Heart left ventricle (tissue), 13 donors: ENCODE results near the gene OR5AU1.

Experiments used
- CTCF ChIP-seq, 12 donors: fragments of 200-600 bp; sonication (generic) in 4 of 12; IDR thresholded peaks; one replicate each; pipeline versions ENCODE4 v1.5.0 to v1.8.0; 2018 to 2022; ENCODE audit warnings: antibody characterized with exemption in 12 of 12, mild to moderate bottlenecking in 5 of 12
- POLR2A ChIP-seq, 2 donors: fragments of 450-650 bp; IDR thresholded peaks; one replicate each; pipeline ENCODE4 v1.6.1; 2017; ENCODE audit warnings: antibody characterized with exemption in 2 of 2, mild to moderate bottlenecking in 2 of 2, moderate library complexity in 2 of 2
- donor health status: ischemic (EF 13 %, LVEDD 7.1; RV severe dilation, severe dysfunction).
- donor health status: DM: no; HTN: yes; CAD: no.
- donor health status: DM: no; HTN: no; CAD: no.
- donor health status: ischemic (EF 25% LVEDD 6.9; RV normal size, moderate dysfunction).
- donor health status: ischemic (EF 25% LVEDD 5.7; RV mildly dilated, moderate dysfunction).
- donor health status: ischemic (EF 35%, LVEDD 5.7; RV mildly dilated, moderate dysfunction).
- donor health status: nonischemic (EF 11% LVEDD 7.7; RV severe dilation, severe dysfunction).
- donor health status: DM: yes; HTN: yes; CAD: no.
- donor health status: PGD.
- donor health status: ischemic (EF 29% LVEDD 5.4; RV normal size, mild dysfunction).
- donor health status: nonischemic (EF 23%, LVEDD 6.1; RV moderate dilation, normal function).

- TF ChIP-seq POLR2A (IDR thresholded peaks at IDR 0.05) (no peak), CTCF (IDR thresholded peaks at IDR 0.05) (no peak)
These were observed 32.4 kb downstream of the OR5AU1 start for GRCh38 chr14:21123429-21123828.
